ENCODE measurements around the gene GTF2E1. TPM values are rescaled to one million over a fixed set of nuclear protein-coding genes. Genes with fewer than 3 reads are reported as not detected.

The GTF2E1 gene
- total RNA-seq, 1 donor from 2014 or later: 34.3 TPM

DNA sequence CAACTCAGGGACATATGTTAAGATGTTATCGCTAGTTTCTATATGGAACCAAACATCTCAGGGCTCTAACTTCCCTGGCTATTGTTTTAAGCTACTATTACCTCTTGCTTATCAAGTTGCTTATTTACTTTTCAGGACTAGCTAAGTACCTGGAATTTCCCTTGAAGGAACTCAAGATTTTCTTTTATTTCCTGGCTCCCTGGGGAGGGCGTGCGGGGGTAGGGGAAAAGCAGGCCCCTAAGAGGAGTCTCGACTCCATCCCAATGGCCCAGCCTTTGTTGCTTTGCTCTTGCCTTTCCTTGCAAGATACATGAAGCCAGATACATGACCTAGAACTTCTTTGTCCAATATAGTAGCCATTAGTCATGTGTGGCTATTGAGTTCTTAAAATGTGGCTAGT is 88.5 kb downstream of the GTF2E1 start:
- H3K27me3 Mint-ChIP-seq (ENCODE audit: low read depth): no peaks in the 10 kb centered on the region
- no peak for DNase-seq (ENCODE audit: low read depth, low spot score)

More for the DNA sequence above, 88.5 kb downstream of the GTF2E1 start:
- TF ChIP-seq, protein P1, sequence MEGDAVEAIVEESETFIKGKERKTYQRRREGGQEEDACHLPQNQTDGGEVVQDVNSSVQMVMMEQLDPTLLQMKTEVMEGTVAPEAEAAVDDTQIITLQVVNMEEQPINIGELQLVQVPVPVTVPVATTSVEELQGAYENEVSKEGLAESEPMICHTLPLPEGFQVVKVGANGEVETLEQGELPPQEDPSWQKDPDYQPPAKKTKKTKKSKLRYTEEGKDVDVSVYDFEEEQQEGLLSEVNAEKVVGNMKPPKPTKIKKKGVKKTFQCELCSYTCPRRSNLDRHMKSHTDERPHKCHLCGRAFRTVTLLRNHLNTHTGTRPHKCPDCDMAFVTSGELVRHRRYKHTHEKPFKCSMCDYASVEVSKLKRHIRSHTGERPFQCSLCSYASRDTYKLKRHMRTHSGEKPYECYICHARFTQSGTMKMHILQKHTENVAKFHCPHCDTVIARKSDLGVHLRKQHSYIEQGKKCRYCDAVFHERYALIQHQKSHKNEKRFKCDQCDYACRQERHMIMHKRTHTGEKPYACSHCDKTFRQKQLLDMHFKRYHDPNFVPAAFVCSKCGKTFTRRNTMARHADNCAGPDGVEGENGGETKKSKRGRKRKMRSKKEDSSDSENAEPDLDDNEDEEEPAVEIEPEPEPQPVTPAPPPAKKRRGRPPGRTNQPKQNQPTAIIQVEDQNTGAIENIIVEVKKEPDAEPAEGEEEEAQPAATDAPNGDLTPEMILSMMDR (conservative IDR thresholded peaks at IDR 0.05): no peak
- H3K4me1 Mint-ChIP-seq: no peaks in the 10 kb centered on the region
- no peaks in the 10 kb centered on the region for H3K9me3 Mint-ChIP-seq
- H3K27ac Mint-ChIP-seq (ENCODE audit: unreplicated experiment): no peak overlapping the region
- H3K4me3 Mint-ChIP-seq: no peak overlapping the region
- no peaks in the 10 kb centered on the region for H3K36me3 Mint-ChIP-seq (ENCODE audit: low read depth)

Other genes starting within 250 kb of the GTF2E1 start
- 116 and 117 TPM in 2 replicates for gene NDUFB4, start 146.4 kb upstream of the GTF2E1 start, total RNA-seq
- 0.75 and 1.2 TPM in 2 replicates for gene HGD, start 60.5 kb upstream of the GTF2E1 start, total RNA-seq
- 16.5 and 17.8 TPM in 2 replicates for gene RABL3, start 228 bp upstream of the GTF2E1 start, total RNA-seq
- 3.0 and 4.3 TPM in 2 replicates for gene STXBP5L, start 165.5 kb downstream of the GTF2E1 start, total RNA-seq

Data from neural crest cell (in vitro differentiated cells).